SU-DHL-6 (cell line): Measurements from ENCODE around the gene PIGW.

Source experiments
- CTCF ChIP-seq: fragments of 200-600 bp; sonication (generic); IDR thresholded peaks from one replicate; pipeline ENCODE4 v1.5.1; 2017; ENCODE audit warnings: antibody characterized with exemption, mild to moderate bottlenecking, low read length, moderate library complexity; ENCODE audit not compliant: insufficient read depth, poor library complexity, severe bottlenecking
- EZH2phosphoT487 ChIP-seq: fragments of 200-600 bp; sonication (generic), shearing (Covaris generic); conservative IDR thresholded peaks from 2 replicates; pipeline ENCODE4 v1.6.1; 2018; ENCODE audit warnings: mild to moderate bottlenecking, antibody characterized with exemption, low read length, moderate library complexity, mixed read lengths

- TF ChIP-seq EZH2phosphoT487 (no peak), CTCF (no peak)
Measured at GRCh38 chr17:36586138-36586537, 51.4 kb downstream of the PIGW start.
